ENCODE results near the gene BEND5.

The BEND5 gene

GRCh38 chr1:48761411-48761810 is 15.3 kb downstream of the BEND5 start:
- no peak for DNase-seq

GRCh38 chr1:48760857-48761256 is 15.8 kb downstream of the BEND5 start:
- DNase-seq, result no peak

- DNase-seq, result no peak
These were observed 17.7 kb downstream of the BEND5 start for GRCh38 chr1:48758976-48759375.

GRCh38 chr1:48757363-48757762 is 19.3 kb downstream of the BEND5 start:
- DNase-seq, result no peak

- no peak for DNase-seq
These were observed 19.9 kb downstream of the BEND5 start for GRCh38 chr1:48756683-48757316.

GRCh38 chr1:48753293-48753692 is 23.4 kb downstream of the BEND5 start:
- DNase-seq, result no peak

GRCh38 chr1:48750109-48750508 is 26.6 kb downstream of the BEND5 start:
- DNase-seq, result no peak

GRCh38 chr1:48749068-48749467 is 27.6 kb downstream of the BEND5 start:
- DNase-seq, result no peak

- DNase-seq, result no peak
These were observed 29.8 kb downstream of the BEND5 start for GRCh38 chr1:48746906-48747305.

GRCh38 chr1:48744032-48744431 is 32.7 kb downstream of the BEND5 start:
- no peak for DNase-seq

GRCh38 chr1:48743480-48743879 is 33.2 kb downstream of the BEND5 start:
- no peak for DNase-seq

- no peak for DNase-seq
These were observed 35.3 kb downstream of the BEND5 start for GRCh38 chr1:48741380-48741779.

- DNase-seq, result no peak
These were observed 36.1 kb downstream of the BEND5 start for GRCh38 chr1:48740621-48741020.

- DNase-seq, result no peak
These were observed 37.6 kb downstream of the BEND5 start for GRCh38 chr1:48739091-48739490.

GRCh38 chr1:48738356-48738755 is 38.3 kb downstream of the BEND5 start:
- DNase-seq, result no peak

GRCh38 chr1:48735796-48736195 is 40.9 kb downstream of the BEND5 start:
- DNase-seq, result no peak

- no peak for DNase-seq
These were observed 46.4 kb downstream of the BEND5 start for GRCh38 chr1:48730164-48730910.

- no peak for DNase-seq
These were observed 48.1 kb downstream of the BEND5 start for GRCh38 chr1:48728584-48728983.

GRCh38 chr1:48726557-48727215 is 50.0 kb downstream of the BEND5 start:
- no peak for DNase-seq

- DNase-seq, result no peak
These were observed 50.6 kb downstream of the BEND5 start for GRCh38 chr1:48726139-48726538.

- DNase-seq, result no peak
These were observed 51.2 kb downstream of the BEND5 start for GRCh38 chr1:48725341-48726046.

- no peak for DNase-seq
These were observed 55.8 kb downstream of the BEND5 start for GRCh38 chr1:48720929-48721328.

- no peak for DNase-seq
These were observed 58.0 kb downstream of the BEND5 start for GRCh38 chr1:48718705-48719104.
